PC-9 (cell line): ENCODE data around the gene TMEM208. TPM values are rescaled to one million over a fixed set of nuclear protein-coding genes. Genes with fewer than 3 reads are reported as not detected.

Experiments
- BruUV-seq: library from RNA; stranded (reverse); fragments of 400-500 nt; replicated peaks from 2 replicates; lab custom pipeline; 2021; lab: Mats Ljungman, UMichigan
- CTCF ChIA-PET: fragments of 300-600 bp; sonication (Branson Sonifier 250); formaldehyde crosslinking; loops from one replicate; lab custom pipeline; 2022; ENCODE audit warnings: antibody characterized with exemption; lab: Charles Lee
- POLR2A ChIA-PET: fragments of 300-600 bp; sonication (Branson Sonifier 250); formaldehyde crosslinking; loops from one replicate; lab custom pipeline; 2022; ENCODE audit warnings: antibody characterized with exemption; ENCODE audit not compliant: unreplicated experiment; lab: Charles Lee
- DNase-seq, 2 experiments: peaks; one replicate each; pipeline versions ENCODE4 v3.0.0 to v3.0.0-alpha.2; 2015 to 2022; ENCODE audit warnings: mixed read lengths in 1 of 2
- H2AFZ ChIP-seq: fragments of 200-600 bp; sonication (generic); 2 replicates; pipeline ENCODE4 v1.8.1; 2017; ENCODE audit warnings: antibody characterized with exemption
- H3F3A ChIP-seq: fragments of 200-600 bp; sonication (generic); 2 replicates; pipeline ENCODE4 v1.8.1; 2017; ENCODE audit warnings: antibody characterized with exemption, mild to moderate bottlenecking, low read depth; ENCODE audit not compliant: insufficient read depth
- H3K27ac ChIP-seq: fragments of 200-600 bp; sonication (generic); 2 replicates; pipeline ENCODE4 v1.6.1; 2016; ENCODE audit warnings: mixed run types
- H3K27me3 ChIP-seq: fragments of 200-600 bp; sonication (generic); 2 replicates; pipeline ENCODE4 v1.6.1; 2016; ENCODE audit warnings: low read depth, mixed run types; ENCODE audit not compliant: insufficient read depth
- H3K36me3 ChIP-seq: fragments of 200-600 bp; sonication (generic); 2 replicates; pipeline ENCODE4 v1.6.1; 2016; ENCODE audit warnings: low read depth, mixed run types
- H3K4me1 ChIP-seq: fragments of 200-600 bp; sonication (generic); replicated peaks from 2 replicates; pipeline ENCODE4 v1.6.1; 2016; ENCODE audit warnings: mixed run types; ENCODE audit not compliant: insufficient read depth
- H3K4me2 ChIP-seq: fragments of 200-600 bp; sonication (generic); 2 replicates; pipeline ENCODE4 v1.6.1; 2017; ENCODE audit warnings: mixed run types
- H3K4me3 ChIP-seq: fragments of 200-600 bp; sonication (generic); 2 replicates; pipeline ENCODE4 v1.6.1; 2016; ENCODE audit warnings: mixed run types
- H3K79me2 ChIP-seq: fragments of 200-600 bp; sonication (generic); 2 replicates; pipeline ENCODE4 v1.6.1; 2017; ENCODE audit warnings: low read depth, mixed run types
- H3K9me2 ChIP-seq: fragments of 200-600 bp; sonication (generic); 2 replicates; pipeline ENCODE4 v1.8.1; 2017; ENCODE audit warnings: mild to moderate bottlenecking; ENCODE audit not compliant: insufficient read depth
- H3K9me3 ChIP-seq: fragments of 200-600 bp; sonication (generic); 2 replicates; pipeline ENCODE4 v1.8.1; 2016; ENCODE audit warnings: low read depth; ENCODE audit not compliant: insufficient read depth
- H4K20me1 ChIP-seq: fragments of 200-600 bp; sonication (generic); 2 replicates; pipeline ENCODE4 v1.8.1; 2017; ENCODE audit not compliant: insufficient read depth
- CTCF ChIP-seq: fragments of 200-600 bp; sonication (generic); conservative IDR thresholded peaks from 2 replicates; pipeline ENCODE4 v1.6.1; 2017; ENCODE audit warnings: mixed run types, antibody characterized with exemption, mild to moderate bottlenecking, moderate library complexity
- EZH2 ChIP-seq: fragments of 200-600 bp; sonication (generic); IDR thresholded peaks from 2 replicates; pipeline ENCODE4 v1.8.0; 2017; ENCODE audit warnings: antibody characterized with exemption, low read depth
- intact Hi-C: fragments of 100-400 bp; cut with micrococcal nuclease; formaldehyde crosslinking; loops from one replicate; pipeline ENCODE4 v1.10.0; 2022; ENCODE audit not compliant: unreplicated experiment
- total RNA-seq: library from RNA; stranded (reverse); gene quantifications from 2 replicates; pipeline ENCODE4 v1.2.3, GENCODE V29; 2021

TMEM208 gene
- total RNA-seq, 1 experiment from 2014 or later, result 39.5 TPM

- Histone ChIP-seq H3K4me3 (0 out of 2 replicates have a peak overlapping the region, but pooled peaks have one; percentile 67), H3K27me3 (no peaks in the 10 kb centered on the region), H3F3A (peaks cover 38% of the 10 kb centered on the region; the same call in 1 of the 2 replicates), H3K4me2 (peak overlapping the region; percentile 84), H3K4me1 (peaks cover 57% of the 10 kb centered on the region), H4K20me1 (no peaks in the 10 kb centered on the region), H3K9me2 (no peaks in the 10 kb centered on the region), H3K36me3 (no peaks in the 10 kb centered on the region), H2AFZ (no peak overlapping the region), H3K27ac (no peak overlapping the region), H3K9me3 (no peaks in the 10 kb centered on the region), H3K79me2 (peaks cover 16% of the 10 kb centered on the region)
- DNase-seq, result no peak
- CTCF ChIA-PET, result no interaction called here
- intact Hi-C loops, result no loop called here
- TSS peak; percentile 52 for BruUV-seq
- POLR2A ChIA-PET, result no interaction called here
- no peak for TF ChIP-seq EZH2
- no peak for TF ChIP-seq CTCF
Observed at GRCh38 chr16:67182288-67182687, 44.6 kb upstream of the TMEM208 start.

- H3F3A ChIP-seq, result peaks cover 31% of the 10 kb centered on the region; the same call in 1 of the 2 replicates
- no TSS peak for BruUV-seq
- POLR2A ChIA-PET, result no interaction called here
- intact Hi-C loops, result no loop called here
- no peak overlapping the region for H3K27ac ChIP-seq
- H3K9me3 ChIP-seq, result no peaks in the 10 kb centered on the region
- CTCF ChIA-PET, result no interaction called here
- peak overlapping the region; percentile 75; the same call in 1 of the 2 replicates for H2AFZ ChIP-seq
- DNase-seq, result no peak
- peaks cover 50% of the 10 kb centered on the region for H3K4me1 ChIP-seq
- peaks cover 16% of the 10 kb centered on the region for H3K79me2 ChIP-seq
- TF ChIP-seq EZH2, result no peak
- no peak for TF ChIP-seq CTCF
- no peaks in the 10 kb centered on the region for H3K36me3 ChIP-seq
- H3K27me3 ChIP-seq, result no peaks in the 10 kb centered on the region
- H4K20me1 ChIP-seq, result no peaks in the 10 kb centered on the region
- peak overlapping the region; percentile 67 for H3K4me3 ChIP-seq
- peak overlapping the region; percentile 84 for H3K4me2 ChIP-seq
- no peaks in the 10 kb centered on the region for H3K9me2 ChIP-seq
Observed at GRCh38 chr16:67183284-67183626, 43.7 kb upstream of the TMEM208 start.

- BruUV-seq, result TSS peak; percentile 61
- H3K4me1 ChIP-seq, result peaks cover 46% of the 10 kb centered on the region
Observed at GRCh38 chr16:67183627-67184452, 43.1 kb upstream of the TMEM208 start, which contains the start of gene MATCAP1. TSS of gene MATCAP1 (minus strand) at chr16:67183963. CDS start at chr16:67180610, 3,353 bp downstream.

More at GRCh38 chr16:67183627-67184452, 43.1 kb upstream of the TMEM208 start, which contains the start of gene MATCAP1:
- H3K9me3 ChIP-seq, result no peaks in the 10 kb centered on the region
- peak within 1 kb of the TSS; percentile 66 for H3K27ac ChIP-seq
- DNase-seq, result peak; percentile 93 to 97
- peak within 1 kb of the TSS; percentile 75 for H2AFZ ChIP-seq
- H3K9me2 ChIP-seq, result no peaks in the 10 kb centered on the region
- H3K4me2 ChIP-seq, result peak within 1 kb of the TSS; percentile 84
- ChIA-PET CTCF (no interaction called here), POLR2A (no interaction called here)
- TF ChIP-seq CTCF (no peak), EZH2 (no peak)
- intact Hi-C loops, result loop anchor here (2.0 kb wide), 1 partner anchor 71 kb away; no protein-coding TSS in a partner anchor
- H3K4me3 ChIP-seq, result peak within 1 kb of the TSS; percentile 67
- H3F3A ChIP-seq, result peaks cover 25% of the 10 kb centered on the region; the same call in 1 of the 2 replicates
- H4K20me1 ChIP-seq, result no peaks in the 10 kb centered on the region
- H3K36me3 ChIP-seq, result no peaks in the 10 kb centered on the region
- peaks cover 16% of the 10 kb centered on the region for H3K79me2 ChIP-seq
- H3K27me3 ChIP-seq, result no peaks in the 10 kb centered on the region
